Ramos (cell line): Measurements from ENCODE around the gene FBN1.

Experiments
- in situ Hi-C: fragments of 300-500 bp; cut with MboI; formaldehyde crosslinking; loops from one replicate; pipeline ENCODE4 v1.14.3; 2022; ENCODE audit warnings: low sequenced_read_pairs; ENCODE audit not compliant: unreplicated experiment

FBN1 gene

DNA sequence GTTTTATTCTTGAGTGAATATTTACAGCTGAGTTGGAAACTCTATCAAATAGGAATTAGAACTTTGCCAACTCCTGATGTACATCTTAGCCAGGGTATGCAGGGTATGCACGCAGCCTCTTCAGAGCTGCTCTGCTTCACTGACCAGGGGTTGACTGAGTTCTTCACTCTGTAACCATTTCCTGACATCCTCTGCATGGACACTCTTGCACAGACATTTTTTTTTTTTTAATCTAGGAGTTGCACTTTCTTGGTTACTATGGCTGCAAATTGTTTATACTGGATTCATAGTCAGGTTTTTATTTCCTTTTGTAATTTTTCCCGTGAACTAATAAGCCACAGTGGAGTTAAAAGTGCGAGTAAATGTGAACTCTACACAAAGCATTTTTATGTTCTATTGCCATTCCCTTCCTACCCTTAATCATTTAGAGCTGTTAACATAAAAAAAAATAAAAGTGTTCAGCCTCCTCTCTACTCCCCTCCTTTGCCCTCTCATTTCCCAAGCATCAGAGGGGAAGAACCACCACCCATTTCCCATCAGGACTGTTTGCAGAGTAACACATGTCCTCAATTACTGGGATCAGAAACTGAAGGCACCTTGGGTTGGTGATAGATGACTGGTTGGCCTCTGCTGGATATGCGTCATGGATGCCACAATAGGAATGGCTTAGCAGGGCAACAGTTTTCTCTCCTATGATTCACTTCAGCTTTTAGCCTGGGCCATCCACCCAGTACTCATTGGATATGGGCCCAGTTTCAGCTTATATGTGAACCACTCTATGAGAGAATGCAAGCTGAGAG, 260.3 kb downstream of the FBN1 start:
- in situ Hi-C loops = no loop called here

DNA sequence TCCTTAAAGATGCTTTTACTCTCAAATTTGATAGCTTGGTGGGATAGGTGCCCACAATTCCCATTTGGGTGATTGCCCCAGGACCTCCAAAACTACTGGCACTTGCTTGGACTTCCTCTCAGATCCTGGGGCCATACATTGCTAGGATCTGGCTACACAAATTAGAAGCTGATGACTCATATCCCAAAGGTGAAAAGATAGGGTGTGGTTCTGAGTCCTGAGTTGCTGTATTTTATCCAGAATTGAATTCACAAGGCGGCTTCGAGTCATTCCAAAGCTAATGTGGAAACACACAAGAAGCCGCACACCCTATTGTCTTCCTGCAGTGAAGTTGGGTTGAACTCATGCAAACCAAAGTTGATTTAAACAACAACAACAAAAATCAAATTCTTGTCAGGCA, 260.9 kb downstream of the FBN1 start:
- in situ Hi-C loops = no loop called here

DNA sequence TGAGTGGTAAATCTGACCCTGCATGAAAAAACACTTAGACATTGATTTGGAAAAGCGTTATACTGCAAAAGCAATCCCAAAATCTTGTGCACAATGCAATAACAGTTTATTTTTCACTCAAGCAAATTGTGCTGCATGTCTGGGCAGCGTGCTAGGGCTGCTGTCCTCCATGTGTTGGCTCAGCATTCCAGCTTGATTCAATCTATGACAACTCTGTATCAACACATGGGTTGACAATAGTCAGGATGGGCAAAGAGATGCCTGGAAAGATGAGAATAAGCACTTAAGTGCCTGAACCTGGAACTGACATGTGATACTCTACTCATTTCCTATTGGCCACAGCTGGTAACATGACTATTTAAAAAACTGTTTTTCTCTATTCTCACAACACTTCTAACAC, 262.5 kb downstream of the FBN1 start:
- in situ Hi-C loops = no loop called here

- in situ Hi-C loops = no loop called here
Observed at GRCh38 chr15:48381861-48382260, 263.6 kb downstream of the FBN1 start.

GRCh38 chr15:48380198-48380597, 265.3 kb downstream of the FBN1 start:
- in situ Hi-C loops = no loop called here

DNA sequence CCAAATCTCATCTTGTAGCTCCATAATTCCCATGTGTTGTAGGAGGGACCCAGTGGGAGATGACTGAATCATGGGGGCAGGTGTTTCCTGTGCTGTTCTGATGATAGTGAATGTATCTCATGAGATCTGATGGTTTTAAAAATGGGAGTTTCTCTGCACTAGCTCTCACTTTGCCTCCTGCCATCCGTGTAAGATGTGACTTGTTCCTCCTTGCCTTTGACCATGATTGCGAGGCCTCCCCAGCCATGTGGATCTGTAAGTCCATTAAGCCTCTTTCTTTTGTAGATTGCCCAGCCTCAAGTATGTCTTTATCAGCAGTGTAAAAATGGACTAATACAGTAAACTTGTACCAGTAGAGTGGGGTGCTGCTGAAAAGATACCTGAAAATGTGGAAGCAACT, 269.7 kb downstream of the FBN1 start:
- in situ Hi-C loops = no loop called here

DNA sequence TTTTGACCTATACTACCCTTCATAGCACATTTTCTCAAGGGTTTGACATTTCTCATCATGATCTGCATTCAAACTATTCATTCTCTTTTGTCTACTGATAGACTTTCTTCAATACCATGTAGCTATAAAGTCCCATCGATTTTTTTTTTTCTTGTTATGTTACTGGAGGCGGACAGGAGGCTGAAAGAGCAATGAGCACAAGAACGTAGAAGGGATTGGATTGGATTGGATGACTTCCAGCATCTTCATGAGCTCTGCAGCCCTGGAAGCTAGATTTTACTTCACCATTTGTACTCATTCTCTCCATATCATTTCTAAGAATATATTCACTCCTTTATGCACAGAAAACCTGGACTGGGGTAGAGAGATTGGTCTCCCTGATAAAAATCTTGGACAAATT, 271.0 kb downstream of the FBN1 start:
- in situ Hi-C loops = no loop called here

- in situ Hi-C loops = no loop called here
Observed at GRCh38 chr15:48373821-48374451, 271.6 kb downstream of the FBN1 start.

DNA sequence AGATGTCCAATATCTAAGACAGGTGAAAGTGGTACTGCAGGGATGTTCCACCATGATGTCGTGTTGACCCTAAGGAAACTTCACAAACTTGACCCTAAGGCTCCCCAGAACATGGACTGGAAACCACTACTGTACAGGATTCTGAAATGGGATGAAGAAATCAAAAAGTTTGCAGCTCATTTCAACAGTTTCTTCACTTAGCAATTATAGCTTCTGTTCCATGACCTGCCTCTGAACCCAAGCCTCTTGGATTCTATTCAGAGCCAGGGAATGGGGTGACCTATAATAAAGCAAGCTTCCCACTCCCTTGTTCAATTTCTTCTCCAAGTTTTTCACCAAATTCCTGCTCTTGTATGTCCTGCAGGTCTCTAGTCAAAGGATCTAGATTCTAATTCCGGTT, 273.5 kb downstream of the FBN1 start:
- in situ Hi-C loops = no loop called here

- in situ Hi-C loops = no loop called here
Observed at GRCh38 chr15:48371550-48371949, 274.0 kb downstream of the FBN1 start.

DNA sequence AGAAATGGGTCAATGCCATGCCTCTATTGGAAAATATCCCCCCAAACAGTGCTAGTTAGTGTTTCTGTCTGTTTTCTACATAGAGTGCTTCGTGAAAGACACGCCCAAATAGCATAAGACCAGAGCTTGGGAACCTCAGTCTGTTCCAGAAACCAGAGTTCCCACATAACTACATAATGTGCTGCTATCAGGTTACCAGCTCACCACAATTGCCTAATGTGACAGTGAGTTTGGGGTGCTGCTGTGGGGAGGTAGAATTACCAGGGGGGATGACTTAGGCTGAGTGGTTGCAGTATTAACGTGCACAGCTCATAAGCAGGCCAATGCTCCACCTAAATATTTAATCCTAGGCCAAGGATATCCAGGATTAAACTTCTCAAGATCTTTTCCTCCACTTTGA, 275.0 kb downstream of the FBN1 start:
- in situ Hi-C loops = no loop called here

DNA sequence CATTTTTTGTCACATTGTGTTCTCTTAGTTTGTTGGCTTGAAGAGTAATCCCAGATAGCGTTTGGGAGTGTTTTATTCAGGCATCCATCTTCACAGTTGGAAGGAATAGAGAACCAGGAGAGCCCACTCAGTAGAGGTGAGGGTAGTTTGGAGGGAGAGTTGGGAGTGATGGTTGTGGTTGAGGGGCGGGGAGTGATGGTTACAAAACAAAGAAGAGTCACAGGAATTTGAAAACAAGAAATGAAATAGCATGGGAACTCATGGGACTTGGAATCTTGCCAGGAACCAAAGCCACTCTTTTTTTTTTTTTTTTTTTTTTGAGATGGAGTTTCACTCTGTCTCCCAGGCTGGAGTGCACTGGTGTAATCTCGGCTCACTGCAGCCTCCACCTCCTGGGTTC, 278.0 kb downstream of the FBN1 start:
- in situ Hi-C loops = no loop called here

- in situ Hi-C loops = no loop called here
Observed at GRCh38 chr15:48366584-48367312, 278.8 kb downstream of the FBN1 start.

GRCh38 chr15:48365575-48365974, 279.9 kb downstream of the FBN1 start:
- in situ Hi-C loops = no loop called here

DNA sequence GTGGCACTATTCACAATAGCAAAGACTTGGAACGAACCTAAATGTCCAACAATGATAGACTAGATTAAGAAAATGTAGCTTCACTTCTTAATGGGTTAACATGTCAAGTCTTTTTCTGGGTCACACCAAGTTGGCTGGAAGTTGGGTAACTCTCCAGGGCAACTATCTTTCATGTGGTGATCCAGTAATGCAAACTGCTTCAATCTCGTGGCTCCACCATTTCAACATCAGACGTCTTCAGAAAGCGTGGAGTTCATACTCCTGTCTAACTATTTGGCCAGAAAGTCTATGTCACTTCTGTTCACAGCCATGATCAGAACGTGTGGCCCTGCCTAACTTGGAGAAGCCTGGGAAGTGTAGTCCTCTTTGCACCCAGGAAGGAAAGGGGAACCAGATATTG, 282.0 kb downstream of the FBN1 start:
- in situ Hi-C loops = no loop called here

DNA sequence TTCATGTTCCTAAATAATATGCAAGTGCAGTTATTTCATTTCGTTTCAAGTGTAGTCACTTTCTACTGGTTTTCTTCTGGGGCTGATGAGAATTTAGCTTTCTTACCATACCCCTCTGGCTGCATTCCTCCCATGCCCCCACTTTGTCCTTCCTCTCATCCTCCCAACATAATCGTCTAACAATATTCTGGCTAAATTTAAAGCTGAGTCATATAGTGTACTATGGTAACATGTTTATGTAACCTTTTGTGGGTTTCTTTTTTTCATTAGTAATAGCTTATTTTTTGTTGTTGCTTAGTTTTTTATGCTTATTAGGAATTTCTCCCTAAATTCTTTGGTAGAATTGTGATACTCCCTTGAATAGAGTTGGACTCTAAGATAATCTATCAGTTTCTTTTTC, 283.8 kb downstream of the FBN1 start:
- in situ Hi-C loops = no loop called here

GRCh38 chr15:48360841-48361240, 284.7 kb downstream of the FBN1 start:
- in situ Hi-C loops = no loop called here
